Osteoblast (primary cell): Measurements from ENCODE around the gene AHR. TPM values are rescaled to one million over a fixed set of nuclear protein-coding genes. Genes with fewer than 3 reads are reported as not detected.
A peak's percentile ranks its signal among the peaks of the same experiment; 100 is the strongest.

Source experiments
- DNase-seq: peaks from one replicate; pipeline ENCODE4 v3.0.0; 2011; ENCODE audit warnings: low spot score, mixed read lengths; ENCODE audit not compliant: insufficient read length; ENCODE audit errors: missing footprints
- H2AFZ ChIP-seq: 2 replicates; pipeline ENCODE4 v1.6.0; 2011; ENCODE audit warnings: mild to moderate bottlenecking, low read length
- H3K27ac ChIP-seq: 2 replicates; pipeline ENCODE4 v1.5.1; 2011; ENCODE audit warnings: mild to moderate bottlenecking, low read depth, low read length, moderate library complexity
- H3K27me3 ChIP-seq: 2 replicates; pipeline ENCODE4 v1.6.0; 2012; ENCODE audit warnings: mild to moderate bottlenecking, control low read depth, inconsistent platforms, low read length, moderate library complexity; ENCODE audit not compliant: insufficient read depth
- H3K36me3 ChIP-seq: 2 replicates; pipeline ENCODE4 v1.5.1; 2011; ENCODE audit warnings: mild to moderate bottlenecking, low read length, control low read depth, moderate library complexity; ENCODE audit not compliant: insufficient read depth
- H3K4me1 ChIP-seq: 2 replicates; pipeline ENCODE4 v1.5.1; 2011; ENCODE audit warnings: mild to moderate bottlenecking, low read length, control low read depth, moderate library complexity; ENCODE audit not compliant: insufficient read depth
- H3K4me2 ChIP-seq: 2 replicates; pipeline ENCODE4 v1.6.0; 2011; ENCODE audit warnings: mild to moderate bottlenecking, low read length; ENCODE audit not compliant: insufficient read depth
- H3K4me3 ChIP-seq: fragments of 200-600 bp; sonication (generic); 3 replicates; pipeline ENCODE4 v1.5.1; 2012; ENCODE audit warnings: mild to moderate bottlenecking, low read length, inconsistent platforms; ENCODE audit not compliant: insufficient read depth
- H3K79me2 ChIP-seq: 2 replicates; pipeline ENCODE4 v1.6.0; 2012; ENCODE audit warnings: mild to moderate bottlenecking, low read length, control low read depth, inconsistent platforms; ENCODE audit not compliant: insufficient read depth
- H3K9me3 ChIP-seq: 2 replicates; pipeline ENCODE4 v1.5.1; 2011; ENCODE audit warnings: low read depth, low read length, control low read depth
- H4K20me1 ChIP-seq: 2 replicates; pipeline ENCODE4 v1.6.0; 2012; ENCODE audit warnings: mild to moderate bottlenecking, low read length, control low read depth; ENCODE audit not compliant: insufficient read depth
- CTCF ChIP-seq: IDR thresholded peaks from 2 replicates; pipeline ENCODE4 v1.5.1; 2011; ENCODE audit warnings: mild to moderate bottlenecking, low read depth, low read length, moderate library complexity; ENCODE audit errors: extremely low read depth
- total RNA-seq: library from RNA; depleted of rRNA; stranded (reverse); fragments of >200 nt; gene quantifications from 2 replicates; pipeline ENCODE4 v1.2.3, GENCODE V29; 2012

The AHR gene
- total RNA-seq, 1 donor, result 313 TPM

- no peaks in the 10 kb centered on the region for H4K20me1 ChIP-seq
- peaks cover 54% of the 10 kb centered on the region for H3K4me1 ChIP-seq
- DNase-seq, result no peak
- H3K27ac ChIP-seq, result peak overlapping the region; percentile 78
- H3K4me3 ChIP-seq, result no peak overlapping the region
- H3K36me3 ChIP-seq, result peaks cover 51% of the 10 kb centered on the region
- no peaks in the 10 kb centered on the region for H3K27me3 ChIP-seq
- no peak for TF ChIP-seq CTCF
- H3K79me2 ChIP-seq, result peaks cover 90% of the 10 kb centered on the region
- H3K9me3 ChIP-seq, result no peaks in the 10 kb centered on the region
- no peak overlapping the region for H3K4me2 ChIP-seq
- H2AFZ ChIP-seq, result no peak overlapping the region
Measured at GRCh38 chr7:17320102-17320497, 21.6 kb downstream of the AHR start.

GRCh38 chr7:17320657-17321056 lies 22.2 kb downstream of the AHR start:
- H3K9me3 ChIP-seq, result no peaks in the 10 kb centered on the region
- H4K20me1 ChIP-seq, result no peaks in the 10 kb centered on the region
- H3K27me3 ChIP-seq, result no peaks in the 10 kb centered on the region
- peaks cover 92% of the 10 kb centered on the region for H3K79me2 ChIP-seq
- H3K4me1 ChIP-seq, result peaks cover 55% of the 10 kb centered on the region
- peak overlapping the region; percentile 6 for H3K4me2 ChIP-seq
- peak overlapping the region; percentile 78 for H3K27ac ChIP-seq
- no peak for TF ChIP-seq CTCF
- H3K36me3 ChIP-seq, result peaks cover 57% of the 10 kb centered on the region
- H2AFZ ChIP-seq, result no peak overlapping the region
- no peak overlapping the region for H3K4me3 ChIP-seq
- DNase-seq, result no peak

GRCh38 chr7:17325364-17325763 lies 26.9 kb downstream of the AHR start:
- no peaks in the 10 kb centered on the region for H3K9me3 ChIP-seq
- H3K79me2 ChIP-seq, result peaks cover 87% of the 10 kb centered on the region
- H3K4me3 ChIP-seq, result no peak overlapping the region
- no peaks in the 10 kb centered on the region for H4K20me1 ChIP-seq
- peaks cover 18% of the 10 kb centered on the region for H3K4me1 ChIP-seq
- H3K36me3 ChIP-seq, result peaks cover 62% of the 10 kb centered on the region
- TF ChIP-seq CTCF, result no peak
- peak overlapping the region; percentile 27 for H3K27ac ChIP-seq
- H3K27me3 ChIP-seq, result no peaks in the 10 kb centered on the region
- no peak overlapping the region for H2AFZ ChIP-seq
- DNase-seq, result no peak
- H3K4me2 ChIP-seq, result no peak overlapping the region

- Histone ChIP-seq H3K4me1 (peaks cover 12% of the 10 kb centered on the region), H3K36me3 (peaks cover 71% of the 10 kb centered on the region), H2AFZ (no peak overlapping the region), H3K79me2 (peaks cover 85% of the 10 kb centered on the region), H3K9me3 (no peaks in the 10 kb centered on the region), H4K20me1 (no peaks in the 10 kb centered on the region), H3K27ac (no peak overlapping the region), H3K4me2 (no peak overlapping the region), H3K27me3 (no peaks in the 10 kb centered on the region), H3K4me3 (no peak overlapping the region)
- TF ChIP-seq CTCF, result no peak
- no peak for DNase-seq
Measured at GRCh38 chr7:17326378-17326777, 27.9 kb downstream of the AHR start.
